Measurements from ENCODE around the gene PDE9A.

DNA sequence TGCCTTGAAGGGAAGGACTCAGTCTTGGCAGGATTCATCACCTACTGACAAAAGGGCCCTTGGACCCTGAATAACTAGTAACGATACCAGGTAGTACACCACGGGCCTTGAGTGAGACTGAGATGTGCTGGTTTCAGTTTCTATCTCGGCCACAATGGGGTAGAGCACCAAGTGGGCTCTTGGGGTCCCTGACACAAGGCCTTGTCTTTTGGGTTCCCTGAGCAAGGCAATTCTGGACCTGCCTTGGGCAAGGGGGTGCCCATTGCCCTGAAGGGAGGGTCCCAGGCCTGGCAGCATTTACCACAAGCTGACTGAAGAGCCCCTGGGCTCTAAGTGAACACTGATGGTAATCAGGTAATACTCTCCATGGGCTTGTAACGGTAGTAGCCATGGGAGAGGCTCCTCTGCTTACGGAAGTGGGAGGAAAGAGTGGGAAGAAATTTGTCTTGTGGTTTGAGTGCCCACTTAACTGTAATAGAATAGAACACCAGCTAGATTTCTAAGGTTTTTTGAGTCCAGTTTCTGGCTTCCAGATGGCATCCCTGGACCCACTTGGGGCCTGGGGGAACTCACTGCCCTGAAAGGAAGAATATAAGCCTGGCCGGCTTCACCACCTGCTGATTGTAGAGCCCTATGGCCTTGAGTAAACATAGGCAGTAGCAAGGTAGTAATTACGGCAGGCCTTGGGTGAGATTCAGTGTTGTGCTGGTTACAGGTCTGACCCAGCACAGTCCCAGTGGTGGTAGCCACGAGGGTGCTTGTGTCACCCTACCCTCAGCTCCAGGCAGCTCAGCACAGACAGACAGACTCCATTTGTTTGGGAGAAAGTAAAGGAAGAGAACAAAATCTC is 167.4 kb downstream of the PDE9A start:
- TF ChIP-seq, protein P1, sequence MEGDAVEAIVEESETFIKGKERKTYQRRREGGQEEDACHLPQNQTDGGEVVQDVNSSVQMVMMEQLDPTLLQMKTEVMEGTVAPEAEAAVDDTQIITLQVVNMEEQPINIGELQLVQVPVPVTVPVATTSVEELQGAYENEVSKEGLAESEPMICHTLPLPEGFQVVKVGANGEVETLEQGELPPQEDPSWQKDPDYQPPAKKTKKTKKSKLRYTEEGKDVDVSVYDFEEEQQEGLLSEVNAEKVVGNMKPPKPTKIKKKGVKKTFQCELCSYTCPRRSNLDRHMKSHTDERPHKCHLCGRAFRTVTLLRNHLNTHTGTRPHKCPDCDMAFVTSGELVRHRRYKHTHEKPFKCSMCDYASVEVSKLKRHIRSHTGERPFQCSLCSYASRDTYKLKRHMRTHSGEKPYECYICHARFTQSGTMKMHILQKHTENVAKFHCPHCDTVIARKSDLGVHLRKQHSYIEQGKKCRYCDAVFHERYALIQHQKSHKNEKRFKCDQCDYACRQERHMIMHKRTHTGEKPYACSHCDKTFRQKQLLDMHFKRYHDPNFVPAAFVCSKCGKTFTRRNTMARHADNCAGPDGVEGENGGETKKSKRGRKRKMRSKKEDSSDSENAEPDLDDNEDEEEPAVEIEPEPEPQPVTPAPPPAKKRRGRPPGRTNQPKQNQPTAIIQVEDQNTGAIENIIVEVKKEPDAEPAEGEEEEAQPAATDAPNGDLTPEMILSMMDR (IDR thresholded peaks at IDR 0.05): peak in 1 of 6 experiments; percentile 11
- TF ChIP-seq POLR2A (IDR thresholded peaks at IDR 0.05): no peak
